Fibroblast of mammary gland (primary cell): ENCODE data around the gene CASKIN1.
"Not testable (repeated sequence)": the region's sequence is repeated elsewhere in the genome, so short reads cannot be mapped to it uniquely, and the experiment has no call there.

Source experiments
- DNase-seq: peaks from one replicate; pipeline ENCODE4 v3.0.0-alpha.2; 2010; ENCODE audit warnings: low read depth
- H3K4me3 ChIP-seq: 2 replicates; pipeline ENCODE4 v1.5.1; 2011; ENCODE audit warnings: low read depth, mild to moderate bottlenecking, low read length, moderate library complexity; ENCODE audit not compliant: control insufficient read depth
- TF ChIP-seq, protein P1 (sequence below): conservative IDR thresholded peaks from 2 replicates; pipeline ENCODE4 v1.5.1; 2011; ENCODE audit warnings: low read depth, low read length, inconsistent platforms; ENCODE audit not compliant: control insufficient read depth, insufficient read depth

Gene CASKIN1

DNA sequence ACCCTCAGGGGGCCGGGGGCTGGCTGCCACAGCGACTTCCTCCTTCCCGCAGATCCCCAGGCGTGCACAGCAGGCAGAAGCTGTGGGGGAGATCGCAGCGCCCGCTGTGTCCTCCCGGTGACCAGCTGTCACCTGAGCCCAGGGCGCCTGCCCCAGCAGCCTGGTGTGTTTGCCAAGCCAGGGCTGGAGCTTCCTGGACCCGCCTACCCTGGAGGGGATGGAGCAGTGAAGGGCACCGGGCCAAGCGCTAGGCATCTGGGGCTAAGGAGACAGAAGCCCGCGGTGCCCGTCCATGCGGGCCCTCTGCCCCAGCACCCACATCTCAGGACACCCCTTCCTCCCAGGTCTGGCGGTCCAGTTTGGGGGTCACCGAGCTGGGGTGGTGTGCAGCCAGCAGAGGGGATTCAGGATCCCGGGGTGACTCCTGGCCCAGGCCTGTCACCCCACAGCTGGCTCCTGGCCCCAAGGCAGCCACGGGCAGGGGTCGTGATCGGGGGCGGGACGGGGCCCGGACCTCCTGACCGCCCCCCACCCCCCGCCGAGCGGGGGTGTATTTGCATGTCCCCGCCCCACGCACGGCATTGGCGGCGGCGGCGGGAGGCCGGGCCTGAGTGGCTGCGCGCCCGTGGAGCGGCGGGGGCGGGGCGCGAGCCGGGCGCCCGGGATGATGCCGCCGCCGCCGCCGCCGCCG, 48.3 kb downstream of the CASKIN1 start, which contains the start of gene RAB26:
RAB26 (plus strand) TSS at position 645 of the 691 bp plus-strand sequence. CDS start 159 bp downstream, outside the sequence.
- TF ChIP-seq, protein P1, sequence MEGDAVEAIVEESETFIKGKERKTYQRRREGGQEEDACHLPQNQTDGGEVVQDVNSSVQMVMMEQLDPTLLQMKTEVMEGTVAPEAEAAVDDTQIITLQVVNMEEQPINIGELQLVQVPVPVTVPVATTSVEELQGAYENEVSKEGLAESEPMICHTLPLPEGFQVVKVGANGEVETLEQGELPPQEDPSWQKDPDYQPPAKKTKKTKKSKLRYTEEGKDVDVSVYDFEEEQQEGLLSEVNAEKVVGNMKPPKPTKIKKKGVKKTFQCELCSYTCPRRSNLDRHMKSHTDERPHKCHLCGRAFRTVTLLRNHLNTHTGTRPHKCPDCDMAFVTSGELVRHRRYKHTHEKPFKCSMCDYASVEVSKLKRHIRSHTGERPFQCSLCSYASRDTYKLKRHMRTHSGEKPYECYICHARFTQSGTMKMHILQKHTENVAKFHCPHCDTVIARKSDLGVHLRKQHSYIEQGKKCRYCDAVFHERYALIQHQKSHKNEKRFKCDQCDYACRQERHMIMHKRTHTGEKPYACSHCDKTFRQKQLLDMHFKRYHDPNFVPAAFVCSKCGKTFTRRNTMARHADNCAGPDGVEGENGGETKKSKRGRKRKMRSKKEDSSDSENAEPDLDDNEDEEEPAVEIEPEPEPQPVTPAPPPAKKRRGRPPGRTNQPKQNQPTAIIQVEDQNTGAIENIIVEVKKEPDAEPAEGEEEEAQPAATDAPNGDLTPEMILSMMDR = no peak
- peak; percentile 31 for DNase-seq
- peak within 1 kb of the TSS; percentile 13 for H3K4me3 ChIP-seq

DNA sequence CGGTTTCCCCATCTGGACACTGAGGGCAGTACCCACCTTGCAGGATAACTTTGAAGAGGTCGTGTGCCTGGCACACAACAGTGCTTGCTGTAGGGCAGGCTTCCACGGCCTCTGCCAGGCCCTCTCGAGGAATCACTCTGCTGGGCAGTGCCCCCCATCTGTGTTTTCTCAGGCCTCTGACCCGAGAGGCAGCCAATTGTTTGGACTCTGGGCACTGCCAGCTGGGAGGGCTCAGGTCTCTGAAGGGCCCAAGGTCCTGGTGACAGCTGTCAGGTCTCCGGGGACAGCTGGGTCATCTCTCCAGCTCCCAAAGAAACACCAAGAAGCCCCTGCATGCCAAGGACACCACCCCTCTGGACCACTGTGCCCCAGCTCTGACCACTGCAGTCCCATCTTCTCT, 49.0 kb downstream of the CASKIN1 start:
- TF ChIP-seq, protein P1 = no peak
- no peak overlapping the region for H3K4me3 ChIP-seq
- no peak for DNase-seq

DNA sequence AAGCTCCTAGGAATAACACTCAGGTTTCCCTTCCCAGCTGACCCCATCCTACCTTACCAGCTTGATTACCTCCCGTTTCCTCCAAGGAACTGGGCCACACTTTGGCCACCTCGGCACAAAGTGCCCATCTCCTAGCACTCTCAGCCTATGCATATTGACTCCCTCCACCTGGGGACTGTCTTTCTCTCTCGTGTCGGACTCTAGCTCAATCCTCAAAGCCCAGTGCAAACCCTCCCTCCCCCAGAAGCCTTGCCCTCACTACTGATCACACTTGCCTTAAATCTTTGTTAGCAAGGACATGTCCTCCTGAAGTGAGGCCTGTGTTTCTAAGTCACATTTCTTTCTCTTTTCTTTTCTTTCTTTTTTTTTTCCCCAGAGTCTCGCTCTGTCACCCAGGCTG, 50.6 kb downstream of the CASKIN1 start:
- no peak overlapping the region for H3K4me3 ChIP-seq
- no peak for DNase-seq
- TF ChIP-seq, protein P1 = no peak

DNA sequence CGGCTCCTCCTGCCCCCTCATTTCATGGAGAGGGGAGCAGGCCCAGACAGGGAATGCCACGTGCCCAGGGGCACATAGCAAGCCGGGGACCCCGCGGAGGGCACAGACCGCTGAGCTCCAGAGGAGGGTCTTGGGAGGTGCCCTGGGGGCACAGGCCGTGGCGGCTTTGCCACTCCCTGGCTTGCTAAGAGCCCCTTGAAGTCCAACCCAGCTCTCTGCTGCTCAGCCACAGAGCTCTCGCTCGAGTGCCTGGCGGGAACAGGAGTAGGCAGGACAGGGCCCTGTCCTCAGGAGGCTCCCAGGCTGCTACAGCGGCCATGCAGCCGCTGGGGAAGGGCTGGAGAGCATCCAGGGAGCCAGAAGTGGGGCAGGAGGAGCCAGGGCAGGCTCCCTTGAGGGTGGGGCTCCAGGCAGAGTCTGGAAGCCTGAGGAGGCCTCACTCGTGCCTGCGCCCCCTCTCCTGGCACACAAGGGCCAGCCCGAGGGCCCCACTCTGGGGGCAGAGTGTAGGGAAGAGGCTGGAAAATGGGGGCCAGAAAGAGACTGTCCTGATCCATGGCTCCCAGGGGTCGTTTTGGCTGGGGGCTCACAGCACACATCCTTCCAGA, 52.4 kb downstream of the CASKIN1 start:
- TF ChIP-seq, protein P1 = no peak
- DNase-seq = no peak
- H3K4me3 ChIP-seq = no peak overlapping the region

DNA sequence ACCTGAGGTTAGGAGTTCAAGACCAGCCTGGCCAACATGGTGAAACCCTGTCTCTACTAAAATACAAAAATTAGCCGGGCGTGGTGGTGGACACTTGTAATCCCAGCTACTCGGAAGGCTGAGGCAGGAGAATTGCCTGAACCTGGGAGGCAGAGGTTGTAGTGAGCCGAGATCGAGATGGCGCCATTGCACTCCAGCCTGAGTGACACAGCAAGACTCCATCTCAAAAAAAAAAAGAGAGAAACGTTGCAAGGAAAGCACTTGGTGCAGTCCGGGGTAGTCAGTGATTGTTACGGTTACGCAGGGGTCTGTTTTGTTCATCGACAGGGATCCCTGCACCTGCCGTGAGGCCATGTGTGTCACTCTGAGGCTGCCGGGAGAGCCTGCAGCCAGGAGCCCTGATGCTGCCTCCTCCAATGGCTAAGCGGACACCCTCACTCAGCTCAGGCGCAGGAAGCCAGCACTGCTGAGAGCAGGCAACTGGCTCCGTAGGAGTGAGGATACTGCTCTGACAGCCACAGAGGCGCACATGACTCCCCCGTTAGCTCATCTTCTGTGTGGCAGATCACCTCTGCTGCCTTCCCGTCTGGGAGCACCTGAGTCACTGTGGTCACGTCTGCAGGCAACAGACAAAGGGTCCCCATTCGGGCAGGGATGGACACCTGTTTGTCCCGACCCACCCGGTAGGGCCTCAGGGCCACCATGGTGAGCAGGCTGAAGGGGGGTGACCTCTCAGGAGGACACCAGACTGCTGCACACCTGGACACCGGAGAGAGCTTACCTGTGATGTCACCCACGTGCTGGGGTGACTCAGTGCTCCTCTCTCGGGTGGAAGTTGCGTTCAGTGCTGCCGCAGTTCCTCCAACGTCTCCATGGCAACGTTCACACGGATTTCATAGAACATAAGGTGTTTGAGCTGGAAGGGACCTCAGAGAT, 53.2 kb downstream of the CASKIN1 start:
- TF ChIP-seq, protein P1 = no peak
- no peak overlapping the region for H3K4me3 ChIP-seq
- DNase-seq = no peak

DNA sequence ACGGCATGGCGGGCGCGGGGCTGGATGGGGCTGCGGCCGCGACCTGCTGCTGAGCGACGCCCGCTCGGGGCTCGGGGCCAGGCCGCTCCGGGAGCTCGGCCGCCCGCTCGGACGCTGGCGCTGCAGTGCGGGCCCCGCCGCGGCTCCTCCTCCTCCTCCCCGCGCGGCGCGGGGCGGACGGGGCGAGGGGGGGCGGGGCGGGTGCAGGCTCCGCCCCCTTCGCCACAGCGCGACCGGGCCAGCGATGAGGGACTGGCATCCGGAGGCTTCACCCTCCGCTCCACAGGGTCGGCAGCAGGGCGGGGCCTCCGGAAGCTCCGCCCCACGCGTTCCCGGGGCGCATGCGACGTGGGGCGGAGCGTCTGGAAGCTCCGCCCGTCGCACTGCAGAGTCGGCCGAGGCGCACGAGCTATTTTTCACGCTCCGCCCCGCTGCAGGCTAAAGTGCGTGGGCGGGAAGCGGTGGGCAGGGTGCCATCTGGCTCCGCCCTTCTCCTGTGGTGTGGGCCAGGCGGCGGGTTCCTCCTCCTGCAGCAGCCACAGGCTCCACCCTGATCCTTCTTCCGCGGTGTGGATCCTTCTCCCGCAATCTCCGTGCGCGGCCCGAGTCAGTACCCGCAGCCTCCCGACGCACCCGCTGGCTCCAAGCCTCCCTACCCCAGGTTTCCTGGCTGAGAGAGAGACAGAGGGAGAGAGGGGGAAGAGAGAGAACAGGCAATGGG, 60.5 kb downstream of the CASKIN1 start, which contains the start of gene PKD1:
PKD1 (minus strand) TSS at position 129 of the 721 bp plus-strand sequence. CDS start 209 bp downstream, outside the sequence.
- H3K4me3 ChIP-seq = peak within 1 kb of the TSS; percentile 49
- peak; percentile 92 for DNase-seq

DNA sequence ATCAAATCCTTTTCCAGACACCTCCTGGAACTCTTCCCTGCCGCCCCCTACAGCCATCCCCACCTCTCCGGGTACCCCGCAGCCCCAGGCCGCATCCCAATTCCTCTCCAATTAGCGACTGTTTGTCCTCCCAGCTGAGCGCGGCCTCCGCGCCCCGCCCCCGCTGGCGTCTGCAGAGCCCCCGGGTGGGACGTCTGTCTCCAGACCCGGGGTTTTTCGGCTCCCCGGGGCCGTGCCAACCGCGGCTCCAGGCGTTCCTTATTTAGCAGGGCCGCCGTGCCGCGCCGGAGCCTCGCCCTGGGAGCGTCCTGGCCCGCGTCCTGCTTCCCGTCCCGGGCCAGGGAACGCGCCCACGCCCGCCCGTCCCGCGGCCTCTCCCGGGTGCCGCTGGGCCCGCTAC, 61.3 kb downstream of the CASKIN1 start:
- H3K4me3 ChIP-seq = peak overlapping the region; percentile 49
- not testable (repeated sequence) for DNase-seq

DNA sequence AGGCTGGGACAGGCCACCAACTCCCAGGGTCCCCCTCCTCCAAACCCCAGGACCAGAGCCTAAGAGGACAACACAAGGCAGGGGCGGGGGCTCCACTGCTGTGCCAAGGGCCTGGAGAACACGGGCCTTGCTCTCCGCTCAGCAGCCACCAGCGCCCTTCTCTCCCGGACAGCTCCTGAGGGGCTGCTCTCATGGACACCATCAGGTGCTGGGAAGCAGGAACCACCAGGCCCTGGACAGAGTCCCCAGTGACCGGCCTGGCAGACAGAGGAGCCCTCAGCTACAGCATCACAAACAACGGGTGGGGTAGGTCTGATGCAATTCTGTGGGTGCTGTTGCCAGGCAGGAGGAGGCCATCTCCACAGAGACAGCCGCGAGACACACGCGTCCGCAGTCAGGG, 62.6 kb downstream of the CASKIN1 start:
- not testable (repeated sequence) for DNase-seq
- H3K4me3 ChIP-seq = peak overlapping the region; percentile 12

DNA sequence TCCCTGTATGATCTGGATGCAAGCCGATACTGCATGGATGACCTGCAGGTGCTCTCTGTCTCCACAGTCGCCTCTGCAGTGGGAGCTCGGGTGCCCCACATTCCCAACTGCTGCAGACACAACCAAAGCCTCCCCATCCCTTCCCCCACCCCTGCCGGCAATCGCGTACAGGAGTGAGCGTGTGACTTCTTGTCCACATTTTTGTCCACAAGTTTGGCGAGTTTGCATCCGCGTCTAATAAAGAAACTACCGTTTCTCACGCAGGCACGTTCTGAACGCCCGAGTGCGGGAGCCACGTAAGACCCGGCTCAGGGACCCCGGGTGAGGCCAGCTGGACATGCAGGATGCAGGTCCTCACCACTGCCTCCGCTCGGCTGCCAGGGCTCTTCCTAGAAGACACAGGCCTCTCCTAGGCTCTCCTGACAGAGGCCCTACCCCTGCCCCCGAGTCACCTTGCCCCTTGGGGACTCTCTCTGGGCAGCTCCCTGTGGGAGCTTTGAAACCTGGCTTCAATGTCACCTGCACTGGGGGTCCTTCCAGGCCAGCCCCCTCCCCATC, 66.4 kb downstream of the CASKIN1 start:
- not testable (repeated sequence) for H3K4me3 ChIP-seq, DNase-seq

DNA sequence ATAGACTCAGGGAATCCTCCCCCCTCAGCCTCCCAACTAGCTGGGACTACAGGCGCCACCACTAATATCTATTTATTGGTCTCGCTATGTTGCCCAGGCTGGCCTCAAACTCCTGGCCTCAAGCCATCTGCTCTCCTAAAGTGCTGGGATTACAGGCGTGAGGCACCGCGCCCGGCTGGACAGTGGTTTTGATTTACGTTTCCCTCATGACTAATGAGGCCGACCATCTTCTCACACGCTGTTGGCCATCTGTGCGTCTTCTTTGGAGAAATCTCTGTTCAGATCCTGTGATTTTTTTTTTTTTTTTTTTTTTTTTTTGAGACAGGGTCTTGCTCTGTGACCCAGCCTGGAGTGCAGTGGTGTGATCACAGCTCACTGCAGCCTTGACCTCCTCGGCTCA, 67.2 kb downstream of the CASKIN1 start:
- peak; percentile 91 for DNase-seq
- H3K4me3 ChIP-seq = not testable (repeated sequence)
